GM12801 (cell line): ENCODE measurements around the gene GPR179.

Experiments used
- CTCF ChIP-seq: IDR thresholded peaks from one replicate; pipeline ENCODE4 v1.5.1; 2011; ENCODE audit warnings: control low read depth; ENCODE audit not compliant: insufficient read length; ENCODE audit errors: extremely low read depth

GPR179 gene

GRCh38 chr17:38330941-38331411 lies 12.8 kb downstream of the GPR179 start:
- TF ChIP-seq CTCF = no peak

GRCh38 chr17:38329808-38330730 lies 13.7 kb downstream of the GPR179 start:
- TF ChIP-seq CTCF = no peak

GRCh38 chr17:38329284-38329683 lies 14.5 kb downstream of the GPR179 start:
- TF ChIP-seq CTCF = no peak

GRCh38 chr17:38328620-38329019 lies 15.1 kb downstream of the GPR179 start:
- no peak for TF ChIP-seq CTCF

GRCh38 chr17:38327936-38328335 lies 15.8 kb downstream of the GPR179 start:
- TF ChIP-seq CTCF = no peak

GRCh38 chr17:38326996-38327792 lies 16.6 kb downstream of the GPR179 start:
- TF ChIP-seq CTCF = no peak

GRCh38 chr17:38325221-38325851 lies 18.4 kb downstream of the GPR179 start:
- no peak for TF ChIP-seq CTCF
